ENCODE data around the gene ADCY2. TPM values are rescaled to one million over a fixed set of nuclear protein-coding genes. Genes with fewer than 3 reads are reported as not detected.

ADCY2 gene
- total RNA-seq, 2 experiments from 2014 or later: not detected

DNA sequence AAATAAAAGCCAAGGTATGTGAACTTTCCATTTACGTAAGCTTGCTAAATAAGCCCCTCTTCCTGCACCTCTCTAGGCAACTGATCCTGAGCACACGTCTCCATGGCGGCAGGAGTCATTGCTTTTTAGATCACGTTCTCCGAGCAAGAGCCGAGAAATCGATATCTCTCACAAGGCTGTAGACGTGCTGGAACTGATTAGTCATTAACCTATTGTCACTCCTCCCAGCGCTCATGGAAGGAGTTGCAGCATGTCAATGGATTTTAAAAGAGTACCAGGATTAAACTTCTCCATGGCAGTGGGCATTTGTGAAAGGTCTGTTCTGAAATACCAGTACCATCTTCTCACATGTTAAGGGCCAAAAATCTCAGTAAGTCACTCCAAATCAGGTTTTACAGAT lies 4.7 kb upstream of the ADCY2 start:
- POLR2A ChIA-PET: interaction anchor here (0.6 kb wide), 1 partner anchor 11 kb away, joined by 3 read pairs; no protein-coding TSS in a partner anchor
- no peak for ATAC-seq
- peaks cover 17% of the 10 kb centered on the region for H3K27me3 Mint-ChIP-seq
- H3K36me3 Mint-ChIP-seq (ENCODE audit: low read depth): no peaks in the 10 kb centered on the region
- intact Hi-C loops (cut with micrococcal nuclease): no loop called here
- no peak for DNase-seq
- H3K4me1 Mint-ChIP-seq (ENCODE audit: low read depth): no peaks in the 10 kb centered on the region
- TF ChIP-seq, protein P1, sequence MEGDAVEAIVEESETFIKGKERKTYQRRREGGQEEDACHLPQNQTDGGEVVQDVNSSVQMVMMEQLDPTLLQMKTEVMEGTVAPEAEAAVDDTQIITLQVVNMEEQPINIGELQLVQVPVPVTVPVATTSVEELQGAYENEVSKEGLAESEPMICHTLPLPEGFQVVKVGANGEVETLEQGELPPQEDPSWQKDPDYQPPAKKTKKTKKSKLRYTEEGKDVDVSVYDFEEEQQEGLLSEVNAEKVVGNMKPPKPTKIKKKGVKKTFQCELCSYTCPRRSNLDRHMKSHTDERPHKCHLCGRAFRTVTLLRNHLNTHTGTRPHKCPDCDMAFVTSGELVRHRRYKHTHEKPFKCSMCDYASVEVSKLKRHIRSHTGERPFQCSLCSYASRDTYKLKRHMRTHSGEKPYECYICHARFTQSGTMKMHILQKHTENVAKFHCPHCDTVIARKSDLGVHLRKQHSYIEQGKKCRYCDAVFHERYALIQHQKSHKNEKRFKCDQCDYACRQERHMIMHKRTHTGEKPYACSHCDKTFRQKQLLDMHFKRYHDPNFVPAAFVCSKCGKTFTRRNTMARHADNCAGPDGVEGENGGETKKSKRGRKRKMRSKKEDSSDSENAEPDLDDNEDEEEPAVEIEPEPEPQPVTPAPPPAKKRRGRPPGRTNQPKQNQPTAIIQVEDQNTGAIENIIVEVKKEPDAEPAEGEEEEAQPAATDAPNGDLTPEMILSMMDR (IDR thresholded peaks at IDR 0.05): no peak
- H3K9me3 Mint-ChIP-seq: no peaks in the 10 kb centered on the region
- no peak overlapping the region for H3K27ac Mint-ChIP-seq
- H3K4me3 Mint-ChIP-seq: no peak overlapping the region
- CTCF ChIA-PET: no interaction called here

DNA sequence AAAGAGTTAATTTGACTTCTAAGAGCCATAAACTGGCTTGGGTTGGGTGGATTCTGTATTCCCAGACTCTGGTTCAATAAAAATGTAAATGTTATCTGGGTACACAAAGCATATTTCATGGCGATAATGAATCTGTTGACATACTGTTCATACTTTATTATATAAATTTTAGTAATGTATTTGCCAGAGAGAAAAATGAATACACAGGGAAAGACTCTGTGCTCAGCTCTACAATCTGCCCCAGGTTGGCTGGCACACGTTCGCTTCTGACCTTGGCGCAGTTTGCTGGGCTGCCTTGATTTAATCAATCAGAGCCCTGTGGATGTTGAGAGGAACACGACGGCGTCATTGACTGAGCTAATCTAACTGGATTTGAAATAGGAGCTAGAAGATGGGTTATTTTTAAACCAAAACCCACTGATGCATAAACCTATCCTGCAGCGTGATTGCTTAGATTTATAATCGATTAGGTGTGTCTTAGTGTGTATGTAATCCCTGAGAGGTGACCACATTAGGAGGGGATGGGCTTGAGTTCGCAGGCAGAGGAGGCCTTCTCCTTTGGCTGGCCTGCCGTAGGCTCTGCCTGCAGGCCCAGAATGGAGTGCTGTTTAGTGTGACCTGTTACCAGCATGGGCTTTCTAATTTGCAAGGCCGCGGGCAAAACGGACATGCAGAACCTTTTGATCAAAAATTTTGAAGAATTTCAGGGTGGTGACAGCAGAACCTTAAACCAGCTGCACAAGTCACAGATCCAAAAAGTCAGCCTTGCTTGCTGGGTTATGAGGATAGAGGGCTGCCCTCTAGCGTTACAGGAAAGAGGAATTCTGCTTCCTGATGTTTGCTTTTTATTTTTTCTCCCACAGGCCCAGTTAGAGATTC lies 3.9 kb upstream of the ADCY2 start:
- CTCF ChIA-PET: no interaction called here
- Mint-ChIP-seq H3K9me3 (no peaks in the 10 kb centered on the region), H3K4me3 (no peak overlapping the region), H3K36me3 (ENCODE audit: low read depth) (no peaks in the 10 kb centered on the region), H3K27me3 (peaks cover 22% of the 10 kb centered on the region), H3K4me1 (ENCODE audit: low read depth) (peaks cover 3% of the 10 kb centered on the region), H3K27ac (no peak overlapping the region)
- ATAC-seq: no peak
- POLR2A ChIA-PET: no interaction called here
- TF ChIP-seq, protein P1 (IDR thresholded peaks at IDR 0.05): no peak
- intact Hi-C loops (cut with micrococcal nuclease): no loop called here
- DNase-seq: no peak

DNA sequence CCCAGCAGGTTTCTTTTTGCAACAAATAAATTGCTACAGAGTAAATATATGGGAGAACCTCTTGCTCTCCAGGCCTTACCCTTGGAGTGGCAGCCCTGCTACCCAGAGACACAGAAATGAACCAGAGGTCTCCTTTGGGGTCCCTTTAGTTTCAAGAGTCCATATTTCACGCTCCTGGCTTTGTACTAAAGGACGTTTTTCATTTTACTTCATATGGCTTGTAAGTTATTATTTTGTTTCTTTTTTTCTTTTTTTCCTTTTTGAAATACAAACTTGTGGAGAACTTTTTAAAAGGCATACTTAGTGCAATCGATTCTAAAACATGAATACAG lies 3.3 kb upstream of the ADCY2 start:
- ChIA-PET POLR2A (no interaction called here), CTCF (no interaction called here)
- ATAC-seq: no peak
- H3K9me3 Mint-ChIP-seq: no peaks in the 10 kb centered on the region
- intact Hi-C loops (cut with micrococcal nuclease): no loop called here
- no peak overlapping the region for H3K27ac Mint-ChIP-seq
- H3K4me1 Mint-ChIP-seq (ENCODE audit: low read depth): peaks cover 3% of the 10 kb centered on the region
- DNase-seq: no peak
- TF ChIP-seq, protein P1 (IDR thresholded peaks at IDR 0.05): no peak
- no peaks in the 10 kb centered on the region for H3K36me3 Mint-ChIP-seq (ENCODE audit: low read depth)
- no peak overlapping the region for H3K4me3 Mint-ChIP-seq
- peaks cover 26% of the 10 kb centered on the region for H3K27me3 Mint-ChIP-seq

DNA sequence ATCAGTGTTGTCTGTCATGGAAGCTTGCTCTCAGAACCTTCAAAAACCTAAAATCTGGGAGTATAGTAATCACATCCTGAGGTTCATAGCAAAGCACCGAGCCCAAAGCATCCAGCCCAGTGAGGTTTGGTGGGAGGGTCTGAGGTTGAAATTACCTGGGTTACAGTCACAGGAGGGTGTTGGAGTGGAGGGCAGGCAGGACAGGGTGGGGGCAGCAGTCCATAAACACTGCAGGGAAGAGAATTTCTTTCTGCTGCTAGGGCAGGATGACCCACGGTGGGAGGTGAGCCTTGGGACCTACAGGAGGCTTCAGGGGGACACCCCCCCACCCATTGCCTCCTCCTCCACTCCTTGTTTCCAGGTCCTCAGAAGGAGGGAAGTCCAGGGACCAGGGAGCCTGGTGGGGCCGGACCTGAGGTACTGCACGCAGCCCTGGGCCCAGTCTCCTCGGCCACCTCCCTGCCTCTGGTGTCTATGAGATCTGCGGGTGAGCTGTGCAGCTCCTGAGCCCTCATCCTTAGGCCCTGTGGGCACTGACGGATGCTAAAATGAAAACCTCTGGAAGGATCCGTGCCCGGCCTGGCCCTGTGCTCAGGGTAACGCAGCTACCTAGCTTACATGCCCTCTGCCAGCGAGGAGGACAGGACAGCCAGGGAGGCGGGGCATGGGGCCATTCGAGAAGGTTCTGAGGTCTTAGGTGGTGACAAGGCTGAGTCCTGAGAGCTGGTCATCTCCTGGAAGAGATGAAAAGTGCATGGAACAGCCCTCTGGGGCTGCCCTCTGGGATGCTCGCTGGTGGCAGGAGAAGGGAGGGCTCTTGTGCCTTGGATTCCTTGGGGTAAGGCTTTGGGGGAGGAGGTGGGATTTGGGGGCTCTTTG lies 1.8 kb upstream of the ADCY2 start:
- POLR2A ChIA-PET: no interaction called here
- DNase-seq (no peak), ATAC-seq (no peak)
- H3K27me3 Mint-ChIP-seq: peaks cover 37% of the 10 kb centered on the region
- H3K4me3 Mint-ChIP-seq: no peak overlapping the region
- H3K36me3 Mint-ChIP-seq (ENCODE audit: low read depth): no peaks in the 10 kb centered on the region
- intact Hi-C loops (cut with micrococcal nuclease): no loop called here
- TF ChIP-seq, protein P1 (IDR thresholded peaks at IDR 0.05): no peak
- no peaks in the 10 kb centered on the region for H3K9me3 Mint-ChIP-seq
- peaks cover 3% of the 10 kb centered on the region for H3K4me1 Mint-ChIP-seq (ENCODE audit: low read depth)
- H3K27ac Mint-ChIP-seq: no peak overlapping the region
- CTCF ChIA-PET: no interaction called here

DNA sequence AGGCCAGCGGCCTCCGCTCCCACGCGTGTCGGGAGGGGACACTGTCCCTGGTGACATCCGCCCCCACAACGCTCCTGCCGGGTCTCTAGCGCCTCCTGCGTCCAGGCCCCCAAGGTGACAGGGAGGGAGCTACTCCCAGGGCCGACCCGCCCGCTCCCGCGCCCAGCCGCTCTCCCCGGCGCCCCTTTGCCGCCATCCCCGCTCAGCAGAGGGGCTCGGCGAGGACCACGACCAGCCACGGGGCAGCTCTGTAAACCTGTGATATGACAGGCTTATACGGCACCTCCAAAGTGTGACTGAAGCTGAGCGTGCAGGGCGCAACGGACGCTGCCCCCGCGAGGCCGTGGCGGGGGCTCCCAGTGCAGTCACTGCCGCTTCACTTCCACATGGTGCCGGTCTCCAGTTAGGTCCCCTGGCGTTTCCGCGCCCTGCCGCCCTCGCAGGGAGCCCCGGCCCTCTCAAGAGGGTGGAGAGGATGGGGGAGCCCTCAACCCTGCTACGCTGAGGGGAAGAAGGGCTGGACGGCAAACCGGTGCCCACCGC lies 978 bp upstream of the ADCY2 start:
- ChIA-PET CTCF (no interaction called here), POLR2A (no interaction called here)
- DNase-seq: no peak
- no peak for ATAC-seq
- Mint-ChIP-seq H3K4me3 (no peak overlapping the region), H3K27me3 (peaks cover 37% of the 10 kb centered on the region), H3K4me1 (ENCODE audit: low read depth) (peaks cover 3% of the 10 kb centered on the region), H3K9me3 (no peaks in the 10 kb centered on the region), H3K27ac (no peak overlapping the region), H3K36me3 (ENCODE audit: low read depth) (no peaks in the 10 kb centered on the region)
- intact Hi-C loops (cut with micrococcal nuclease): no loop called here
- TF ChIP-seq, protein P1 (IDR thresholded peaks at IDR 0.05): no peak

Measured in activated CD8-positive, alpha-beta T cell treated with anti-CD3 and anti-CD28 coated beads for 36 hours (primary cell).